Nephron progenitor cell (in vitro differentiated cells): Measurements from ENCODE around the gene LAMTOR5.
A peak's percentile ranks its signal among the peaks of the same experiment; 100 is the strongest.
"Not testable (repeated sequence)": the region's sequence is repeated elsewhere in the genome, so short reads cannot be mapped to it uniquely, and the experiment has no call there.

Experiments
- DNase-seq: peaks from one replicate; pipeline ENCODE4 v3.0.0; 2021
- H3K27ac Mint-ChIP-seq: 2 replicates; pipeline ENCODE4 v1.8.0; 2021; ENCODE audit warnings: mild to moderate bottlenecking, moderate library complexity, mixed read lengths
- H3K27me3 Mint-ChIP-seq: 2 replicates; pipeline ENCODE4 v1.8.0; 2021; ENCODE audit warnings: mild to moderate bottlenecking, low read depth, mixed read lengths; ENCODE audit not compliant: poor library complexity
- H3K36me3 Mint-ChIP-seq: 2 replicates; pipeline ENCODE4 v1.8.0; 2021; ENCODE audit warnings: low read depth, mixed read lengths
- H3K4me1 Mint-ChIP-seq: 2 replicates; pipeline ENCODE4 v1.8.0; 2021; ENCODE audit warnings: mixed read lengths
- H3K4me3 Mint-ChIP-seq: 2 replicates; pipeline ENCODE4 v1.8.0; 2021; ENCODE audit warnings: mild to moderate bottlenecking, moderate library complexity, mixed read lengths
- H3K9me3 Mint-ChIP-seq: 2 replicates; pipeline ENCODE4 v1.8.0; 2021; ENCODE audit warnings: mild to moderate bottlenecking, moderate library complexity, mixed read lengths
- CTCF ChIP-seq: fragments of 200-600 bp; sonication (generic); IDR thresholded peaks from 2 replicates; pipeline ENCODE4 v1.5.0; 2021; ENCODE audit warnings: antibody characterized with exemption

The LAMTOR5 gene

GRCh38 chr1:110403805-110404204, 3.7 kb downstream of the LAMTOR5 start:
- Mint-ChIP-seq H3K27ac (no peak overlapping the region), H3K4me3 (no peak overlapping the region), H3K27me3 (no peaks in the 10 kb centered on the region), H3K9me3 (no peaks in the 10 kb centered on the region), H3K4me1 (peaks cover 24% of the 10 kb centered on the region), H3K36me3 (peaks cover 39% of the 10 kb centered on the region)
- DNase-seq, result no peak
- TF ChIP-seq CTCF, result no peak

GRCh38 chr1:110396259-110396958, 11.1 kb downstream of the LAMTOR5 start:
- H3K36me3 Mint-ChIP-seq, result peaks cover 57% of the 10 kb centered on the region
- H3K4me3 Mint-ChIP-seq, H3K4me1 Mint-ChIP-seq, DNase-seq, H3K27me3 Mint-ChIP-seq, H3K9me3 Mint-ChIP-seq, H3K27ac Mint-ChIP-seq: not testable (repeated sequence)

GRCh38 chr1:110394493-110394820, 13.0 kb downstream of the LAMTOR5 start:
- TF ChIP-seq CTCF, result no peak
- Mint-ChIP-seq H3K4me3 (no peak overlapping the region), H3K36me3 (peaks cover 38% of the 10 kb centered on the region), H3K27me3 (no peaks in the 10 kb centered on the region), H3K27ac (no peak overlapping the region), H3K4me1 (peaks cover 22% of the 10 kb centered on the region), H3K9me3 (no peaks in the 10 kb centered on the region)
- DNase-seq, result no peak

- Mint-ChIP-seq H3K36me3 (peaks cover 35% of the 10 kb centered on the region), H3K4me3 (no peak overlapping the region), H3K9me3 (no peaks in the 10 kb centered on the region), H3K4me1 (peaks cover 23% of the 10 kb centered on the region), H3K27ac (no peak overlapping the region), H3K27me3 (no peaks in the 10 kb centered on the region)
- no peak for DNase-seq
- TF ChIP-seq CTCF, result no peak
Measured at GRCh38 chr1:110393691-110394492, 13.6 kb downstream of the LAMTOR5 start.

- no peak for DNase-seq
- Mint-ChIP-seq H3K27me3 (no peaks in the 10 kb centered on the region), H3K9me3 (no peaks in the 10 kb centered on the region), H3K27ac (no peak overlapping the region), H3K4me3 (no peak overlapping the region), H3K4me1 (peaks cover 23% of the 10 kb centered on the region), H3K36me3 (peaks cover 29% of the 10 kb centered on the region)
- TF ChIP-seq CTCF, result no peak
Measured at GRCh38 chr1:110393286-110393685, 14.2 kb downstream of the LAMTOR5 start.

GRCh38 chr1:110390692-110391245, 16.7 kb downstream of the LAMTOR5 start, which contains the start of gene SLC16A4:
SLC16A4 (minus strand) TSS chr1:110391026; CDS start chr1:110389323, 1,703 bp downstream.
- Mint-ChIP-seq H3K9me3 (no peaks in the 10 kb centered on the region), H3K27me3 (no peaks in the 10 kb centered on the region), H3K4me1 (peaks cover 23% of the 10 kb centered on the region), H3K4me3 (peak within 1 kb of the TSS; percentile 40), H3K36me3 (peaks cover 11% of the 10 kb centered on the region), H3K27ac (peak within 1 kb of the TSS; percentile 6)
- no peak for TF ChIP-seq CTCF
- DNase-seq, result peak; percentile 5
